ENCODE measurements around the gene LLCFC1.

LLCFC1 gene

GRCh38 chr7:142910481-142910880, 28.8 kb upstream of the LLCFC1 start:
- no peaks in the 10 kb centered on the region for H3K36me3 ChIP-seq (ENCODE audit: insufficient read depth, insufficient read length, low read length)
- TF ChIP-seq ZNF274 (IDR thresholded peaks at IDR 0.05; ENCODE audit: low read depth, low read length) = no peak
- no peaks in the 10 kb centered on the region for H3K4me1 ChIP-seq (ENCODE audit: insufficient read depth, insufficient read length)
- H3K9ac ChIP-seq (ENCODE audit: insufficient read length, low read depth) = no peak overlapping the region
- H3K4me3 ChIP-seq (ENCODE audit: insufficient read length, low read depth) = no peak overlapping the region
- H3K9me3 ChIP-seq (ENCODE audit: insufficient read depth, low read length) = peaks cover 10% of the 10 kb centered on the region
- H3K27me3 ChIP-seq (ENCODE audit: insufficient read depth, insufficient read length) = no peaks in the 10 kb centered on the region
- DNase-seq (ENCODE audit: low read depth, low spot score) = no peak

DNA sequence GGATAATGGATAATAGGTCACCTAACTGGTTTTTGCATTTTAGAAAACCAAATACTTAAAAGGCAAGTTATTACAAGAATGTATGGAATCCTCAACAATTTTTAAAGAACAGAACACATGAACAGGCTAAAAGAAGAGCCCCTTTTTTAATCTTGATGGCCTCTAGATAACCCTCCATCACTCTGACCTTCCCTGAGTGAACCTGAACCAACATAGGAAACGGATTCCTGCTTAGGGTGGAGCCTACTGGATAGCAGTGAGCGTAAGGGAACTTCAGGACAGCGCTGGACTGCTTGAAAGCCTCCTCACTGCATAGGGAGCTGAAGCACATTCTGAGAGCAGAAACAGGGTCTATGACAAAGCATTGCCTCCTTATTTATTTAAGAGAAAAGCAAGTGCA, 26.2 kb upstream of the LLCFC1 start:
- Histone ChIP-seq H3K4me1 (ENCODE audit: insufficient read depth, insufficient read length) (no peaks in the 10 kb centered on the region), H3K27me3 (ENCODE audit: insufficient read depth, insufficient read length) (no peaks in the 10 kb centered on the region), H3K9me3 (ENCODE audit: insufficient read depth, low read length) (no peaks in the 10 kb centered on the region), H3K4me3 (ENCODE audit: insufficient read length, low read depth) (no peak overlapping the region), H3K9ac (ENCODE audit: insufficient read length, low read depth) (no peak overlapping the region), H3K36me3 (ENCODE audit: insufficient read depth, insufficient read length, low read length) (no peaks in the 10 kb centered on the region)
- DNase-seq (ENCODE audit: low read depth, low spot score) = no peak
- TF ChIP-seq YY1 (IDR thresholded peaks at IDR 0.05; ENCODE audit: insufficient read depth, insufficient read length) (no peak), SUZ12 (IDR thresholded peaks at IDR 0.05; ENCODE audit: extremely low read depth, insufficient read depth, insufficient read length) (no peak), ZNF274 (IDR thresholded peaks at IDR 0.05; ENCODE audit: low read depth, low read length) (no peak)

DNA sequence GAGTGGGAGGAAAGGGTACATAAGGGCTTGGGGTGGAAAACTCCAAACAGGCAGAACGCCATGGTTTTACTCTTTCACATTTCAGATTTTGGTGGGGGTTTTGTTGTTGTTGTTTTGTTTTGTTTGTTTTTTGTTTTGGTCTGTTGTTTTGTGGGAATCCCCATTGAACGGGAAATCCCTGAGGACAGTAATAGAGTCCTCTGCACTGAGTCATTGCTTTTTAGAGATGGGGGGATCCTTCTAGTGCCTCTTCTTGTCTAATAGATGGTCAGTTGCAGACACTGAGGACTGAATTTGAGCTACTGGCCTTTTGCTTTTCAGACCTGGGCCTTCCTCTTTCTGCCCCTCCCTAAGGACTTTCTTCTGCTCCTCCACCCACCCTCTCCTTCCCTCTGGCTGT, 25.7 kb upstream of the LLCFC1 start:
- no peaks in the 10 kb centered on the region for H3K27me3 ChIP-seq (ENCODE audit: insufficient read depth, insufficient read length)
- TF ChIP-seq ZNF274 (IDR thresholded peaks at IDR 0.05; ENCODE audit: low read depth, low read length) (no peak), SUZ12 (IDR thresholded peaks at IDR 0.05; ENCODE audit: extremely low read depth, insufficient read depth, insufficient read length) (no peak), YY1 (IDR thresholded peaks at IDR 0.05; ENCODE audit: insufficient read depth, insufficient read length) (no peak)

DNA sequence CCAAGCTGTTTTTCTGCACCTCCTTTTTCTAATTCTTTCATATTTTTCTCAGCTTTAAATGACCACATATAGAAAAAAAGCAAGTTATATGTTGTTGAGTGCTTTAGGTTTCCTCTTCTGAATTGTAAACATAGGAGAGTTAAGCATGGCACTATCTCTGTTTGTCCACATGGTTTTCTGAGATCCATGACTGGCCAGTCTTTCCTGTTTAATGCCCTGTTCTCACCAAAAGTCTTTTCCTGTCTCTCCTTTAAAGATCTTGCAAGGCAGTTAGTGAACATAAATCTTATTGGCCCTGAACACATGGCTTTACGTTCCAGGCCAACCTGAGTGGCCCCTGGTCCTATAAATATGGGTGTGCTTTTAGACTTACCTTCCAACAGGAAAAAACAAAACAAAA, 25.2 kb upstream of the LLCFC1 start:
- no peak for DNase-seq (ENCODE audit: low read depth, low spot score)
- Histone ChIP-seq H3K36me3 (ENCODE audit: insufficient read depth, insufficient read length, low read length) (no peaks in the 10 kb centered on the region), H3K27me3 (ENCODE audit: insufficient read depth, insufficient read length) (no peaks in the 10 kb centered on the region), H3K9ac (ENCODE audit: insufficient read length, low read depth) (no peak overlapping the region), H3K4me1 (ENCODE audit: insufficient read depth, insufficient read length) (no peaks in the 10 kb centered on the region), H3K4me3 (ENCODE audit: insufficient read length, low read depth) (no peak overlapping the region), H3K9me3 (ENCODE audit: insufficient read depth, low read length) (no peaks in the 10 kb centered on the region)
- TF ChIP-seq SUZ12 (IDR thresholded peaks at IDR 0.05; ENCODE audit: extremely low read depth, insufficient read depth, insufficient read length) = no peak
- TF ChIP-seq YY1 (IDR thresholded peaks at IDR 0.05; ENCODE audit: insufficient read depth, insufficient read length) = no peak
- TF ChIP-seq ZNF274 (IDR thresholded peaks at IDR 0.05; ENCODE audit: low read depth, low read length) = no peak

More for the DNA sequence above, 25.7 kb upstream of the LLCFC1 start:
- no peak overlapping the region for H3K9ac ChIP-seq (ENCODE audit: insufficient read length, low read depth)
- H3K4me1 ChIP-seq (ENCODE audit: insufficient read depth, insufficient read length) = no peaks in the 10 kb centered on the region
- no peaks in the 10 kb centered on the region for H3K9me3 ChIP-seq (ENCODE audit: insufficient read depth, low read length)
- H3K36me3 ChIP-seq (ENCODE audit: insufficient read depth, insufficient read length, low read length) = no peaks in the 10 kb centered on the region
- no peak overlapping the region for H3K4me3 ChIP-seq (ENCODE audit: insufficient read length, low read depth)
- no peak for DNase-seq (ENCODE audit: low read depth, low spot score)

GRCh38 chr7:142915315-142915714, 24.0 kb upstream of the LLCFC1 start:
- no peak overlapping the region for H3K4me3 ChIP-seq (ENCODE audit: insufficient read length, low read depth)
- no peaks in the 10 kb centered on the region for H3K4me1 ChIP-seq (ENCODE audit: insufficient read depth, insufficient read length)
- H3K9ac ChIP-seq (ENCODE audit: insufficient read length, low read depth) = no peak overlapping the region
- no peak for DNase-seq (ENCODE audit: low read depth, low spot score)
- TF ChIP-seq YY1 (IDR thresholded peaks at IDR 0.05; ENCODE audit: insufficient read depth, insufficient read length) (no peak), SUZ12 (IDR thresholded peaks at IDR 0.05; ENCODE audit: extremely low read depth, insufficient read depth, insufficient read length) (no peak), ZNF274 (IDR thresholded peaks at IDR 0.05; ENCODE audit: low read depth, low read length) (no peak)
- H3K9me3 ChIP-seq (ENCODE audit: insufficient read depth, low read length) = no peaks in the 10 kb centered on the region
- no peaks in the 10 kb centered on the region for H3K36me3 ChIP-seq (ENCODE audit: insufficient read depth, insufficient read length, low read length)
- H3K27me3 ChIP-seq (ENCODE audit: insufficient read depth, insufficient read length) = no peaks in the 10 kb centered on the region

- no peaks in the 10 kb centered on the region for H3K4me1 ChIP-seq (ENCODE audit: insufficient read depth, insufficient read length)
- no peak for TF ChIP-seq YY1 (IDR thresholded peaks at IDR 0.05; ENCODE audit: insufficient read depth, insufficient read length)
- no peak for TF ChIP-seq SUZ12 (IDR thresholded peaks at IDR 0.05; ENCODE audit: extremely low read depth, insufficient read depth, insufficient read length)
- TF ChIP-seq ZNF274 (IDR thresholded peaks at IDR 0.05; ENCODE audit: low read depth, low read length) = no peak
- no peak for DNase-seq (ENCODE audit: low read depth, low spot score)
- no peak overlapping the region for H3K4me3 ChIP-seq (ENCODE audit: insufficient read length, low read depth)
- no peaks in the 10 kb centered on the region for H3K27me3 ChIP-seq (ENCODE audit: insufficient read depth, insufficient read length)
- H3K9me3 ChIP-seq (ENCODE audit: insufficient read depth, low read length) = no peaks in the 10 kb centered on the region
- H3K36me3 ChIP-seq (ENCODE audit: insufficient read depth, insufficient read length, low read length) = no peaks in the 10 kb centered on the region
- no peak overlapping the region for H3K9ac ChIP-seq (ENCODE audit: insufficient read length, low read depth)
Observed at GRCh38 chr7:142916508-142916907, 22.8 kb upstream of the LLCFC1 start.

DNA sequence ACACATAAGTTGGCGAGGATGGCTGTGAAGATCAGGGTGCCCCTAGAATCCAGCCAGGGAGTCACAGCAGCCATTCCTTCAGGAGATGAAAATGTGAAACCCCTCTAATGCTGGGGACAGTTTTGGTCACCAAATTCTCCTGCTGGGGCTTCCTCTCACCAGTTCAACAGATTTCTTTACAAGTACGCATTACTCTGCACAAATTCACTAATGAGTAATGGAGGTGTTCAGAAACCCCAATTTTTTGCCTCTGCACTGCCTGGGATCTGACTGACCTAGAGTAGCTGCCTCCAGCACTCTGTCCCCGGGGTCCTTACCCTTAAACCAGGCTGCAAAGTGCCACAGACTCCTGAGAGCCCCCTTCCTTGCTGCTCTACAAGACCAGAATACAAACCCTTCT, 21.8 kb upstream of the LLCFC1 start:
- H3K27me3 ChIP-seq (ENCODE audit: insufficient read depth, insufficient read length) = no peaks in the 10 kb centered on the region
- no peaks in the 10 kb centered on the region for H3K36me3 ChIP-seq (ENCODE audit: insufficient read depth, insufficient read length, low read length)
- H3K4me1 ChIP-seq (ENCODE audit: insufficient read depth, insufficient read length) = no peaks in the 10 kb centered on the region
- H3K9me3 ChIP-seq (ENCODE audit: insufficient read depth, low read length) = no peaks in the 10 kb centered on the region
- no peak overlapping the region for H3K9ac ChIP-seq (ENCODE audit: insufficient read length, low read depth)
- TF ChIP-seq ZNF274 (IDR thresholded peaks at IDR 0.05; ENCODE audit: low read depth, low read length) (no peak), YY1 (IDR thresholded peaks at IDR 0.05; ENCODE audit: insufficient read depth, insufficient read length) (no peak), SUZ12 (IDR thresholded peaks at IDR 0.05; ENCODE audit: extremely low read depth, insufficient read depth, insufficient read length) (no peak)
- no peak overlapping the region for H3K4me3 ChIP-seq (ENCODE audit: insufficient read length, low read depth)
- DNase-seq (ENCODE audit: low read depth, low spot score) = no peak

- Histone ChIP-seq H3K4me3 (ENCODE audit: insufficient read length, low read depth) (no peak overlapping the region), H3K9me3 (ENCODE audit: insufficient read depth, low read length) (no peaks in the 10 kb centered on the region), H3K9ac (ENCODE audit: insufficient read length, low read depth) (no peak overlapping the region), H3K4me1 (ENCODE audit: insufficient read depth, insufficient read length) (no peaks in the 10 kb centered on the region), H3K27me3 (ENCODE audit: insufficient read depth, insufficient read length) (no peaks in the 10 kb centered on the region), H3K36me3 (ENCODE audit: insufficient read depth, insufficient read length, low read length) (no peaks in the 10 kb centered on the region)
- DNase-seq (ENCODE audit: low read depth, low spot score) = no peak
- TF ChIP-seq YY1 (IDR thresholded peaks at IDR 0.05; ENCODE audit: insufficient read depth, insufficient read length) (no peak), SUZ12 (IDR thresholded peaks at IDR 0.05; ENCODE audit: extremely low read depth, insufficient read depth, insufficient read length) (no peak), ZNF274 (IDR thresholded peaks at IDR 0.05; ENCODE audit: low read depth, low read length) (no peak)
Observed at GRCh38 chr7:142918901-142919300, 20.4 kb upstream of the LLCFC1 start.
